PC-3 (cell line): ENCODE data around the gene RPL39L. TPM values are rescaled to one million over a fixed set of nuclear protein-coding genes. Genes with fewer than 3 reads are reported as not detected.
A peak's percentile ranks its signal among the peaks of the same experiment; 100 is the strongest.

ENCODE experiments used
- ATAC-seq: fragments of 200-7000 bp; cut with Tn5 transposase; 2 replicates; pipeline ENCODE4 v1.9.1; 2020; ENCODE audit warnings: mild to moderate bottlenecking, moderate library complexity
- BruUV-seq: library from RNA; stranded (reverse); fragments of 400-500 nt; replicated peaks from 2 replicates; lab custom pipeline; 2021; lab: Mats Ljungman, UMichigan
- CTCF ChIA-PET: fragments of 300-600 bp; sonication (Branson Sonifier 250); formaldehyde crosslinking; loops from one replicate; lab custom pipeline; 2022; ENCODE audit warnings: antibody characterized with exemption; lab: Charles Lee
- POLR2A ChIA-PET: fragments of 300-600 bp; sonication (Branson Sonifier 250); formaldehyde crosslinking; loops from one replicate; lab custom pipeline; 2022; ENCODE audit warnings: antibody characterized with exemption; ENCODE audit not compliant: unreplicated experiment; lab: Charles Lee
- DNase-seq: peaks from one replicate; pipeline ENCODE4 v3.0.0-alpha.2; 2015
- H2AFZ ChIP-seq: fragments of 300-600 bp; sonication (generic); 2 replicates; pipeline ENCODE4 v1.6.0; 2016; ENCODE audit warnings: antibody characterized with exemption, low read length
- H3F3A ChIP-seq: fragments of 300-600 bp; sonication (generic); one replicate; pipeline ENCODE4 v1.6.0; 2017; ENCODE audit warnings: antibody characterized with exemption, low read length, control low read depth, mild to moderate bottlenecking; ENCODE audit not compliant: unreplicated experiment
- H3K27ac ChIP-seq: fragments of 300-600 bp; sonication (generic); 2 replicates; pipeline ENCODE4 v1.5.1; 2016; ENCODE audit warnings: mild to moderate bottlenecking, low read length
- H3K27me3 ChIP-seq: fragments of 300-600 bp; sonication (generic); 2 replicates; pipeline ENCODE4 v1.6.1; 2016; ENCODE audit warnings: low read length, mixed read lengths
- H3K36me3 ChIP-seq: fragments of 300-600 bp; sonication (generic); 2 replicates; pipeline ENCODE4 v1.6.1; 2016; ENCODE audit warnings: low read depth, mixed run types, low read length, mixed read lengths
- H3K4me1 ChIP-seq: fragments of 300-600 bp; sonication (generic); 2 replicates; pipeline ENCODE4 v1.5.1; 2016; ENCODE audit warnings: low read length; ENCODE audit not compliant: insufficient read depth
- H3K4me2 ChIP-seq: fragments of 300-600 bp; sonication (generic); 2 replicates; pipeline ENCODE4 v1.6.0; 2016; ENCODE audit warnings: low read length
- H3K4me3 ChIP-seq: fragments of 300-600 bp; sonication (generic); 2 replicates; pipeline ENCODE4 v1.5.1; 2016; ENCODE audit warnings: mild to moderate bottlenecking, low read length, mixed read lengths
- H3K79me2 ChIP-seq: fragments of 300-600 bp; sonication (generic); 2 replicates; pipeline ENCODE4 v1.6.1; 2017; ENCODE audit warnings: low read length, mixed read lengths
- H3K9ac ChIP-seq: fragments of 300-600 bp; sonication (generic); 2 replicates; pipeline ENCODE4 v1.6.0; 2016; ENCODE audit warnings: mild to moderate bottlenecking, low read length
- H3K9me2 ChIP-seq: fragments of 300-600 bp; sonication (generic); replicated peaks from 2 replicates; pipeline ENCODE4 v1.6.1; 2016; ENCODE audit warnings: mixed run types, low read length, mixed read lengths
- H3K9me3 ChIP-seq: fragments of 300-600 bp; sonication (generic); 2 replicates; pipeline ENCODE4 v1.6.1; 2016; ENCODE audit warnings: low read length, mixed read lengths
- H4K20me1 ChIP-seq: fragments of 300-600 bp; sonication (generic); 2 replicates; pipeline ENCODE4 v1.6.1; 2016; ENCODE audit warnings: low read length, mixed read lengths
- CTCF ChIP-seq: fragments of 300-600 bp; sonication (generic); conservative IDR thresholded peaks from 2 replicates; pipeline ENCODE4 v1.5.1; 2017; ENCODE audit warnings: antibody characterized with exemption, low read depth, mild to moderate bottlenecking, low read length
- EZH2 ChIP-seq: fragments of 300-600 bp; sonication (generic); IDR thresholded peaks from one replicate; pipeline ENCODE4 v1.6.1; 2017; ENCODE audit warnings: antibody characterized with exemption, mild to moderate bottlenecking, low read length; ENCODE audit not compliant: unreplicated experiment
- EZH2phosphoT487 ChIP-seq: fragments of 300-600 bp; sonication (generic); IDR thresholded peaks from 2 replicates; pipeline ENCODE4 v1.6.1; 2018; ENCODE audit warnings: mild to moderate bottlenecking, antibody characterized with exemption, low read length, borderline replicate concordance
- intact Hi-C: fragments of 100-400 bp; cut with micrococcal nuclease; formaldehyde crosslinking; loops from 2 replicates; pipeline ENCODE4 v1.9.0; 2023
- total RNA-seq: library from RNA; depleted of rRNA; stranded (reverse); fragments of >200 nt; gene quantifications from 2 replicates; pipeline ENCODE4 v1.2.3, GENCODE V29; 2014

The RPL39L gene
- total RNA-seq, 1 experiment from 2014 or later: 175 TPM

GRCh38 chr3:187186801-187187421 is 47.6 kb upstream of the RPL39L start:
- intact Hi-C loops: no loop called here
- H3K9ac ChIP-seq: no peak overlapping the region
- ChIA-PET CTCF (interaction anchor here (0.9 kb wide), 1 partner anchor 33 kb away, joined by 7 read pairs; no protein-coding TSS in a partner anchor), POLR2A (no interaction called here)
- BruUV-seq: no TSS peak
- H3K27ac ChIP-seq: peak overlapping the region; percentile 83
- H3F3A ChIP-seq: peaks cover 10% of the 10 kb centered on the region
- ATAC-seq (peak; percentile 85), DNase-seq (peak; percentile 92)
- H3K4me2 ChIP-seq: peak overlapping the region; percentile 50
- no peaks in the 10 kb centered on the region for H3K9me3 ChIP-seq
- no peaks in the 10 kb centered on the region for H3K9me2 ChIP-seq
- H2AFZ ChIP-seq: peak overlapping the region; percentile 43
- peaks cover 35% of the 10 kb centered on the region for H3K4me1 ChIP-seq
- peak overlapping the region; percentile 30 for H3K4me3 ChIP-seq
- no peaks in the 10 kb centered on the region for H4K20me1 ChIP-seq
- no peaks in the 10 kb centered on the region for H3K36me3 ChIP-seq
- no peaks in the 10 kb centered on the region for H3K27me3 ChIP-seq
- TF ChIP-seq EZH2 (no peak), EZH2phosphoT487 (no peak), CTCF (no peak)
- no peaks in the 10 kb centered on the region for H3K79me2 ChIP-seq

- Histone ChIP-seq H3K9ac (no peak overlapping the region), H3K9me3 (no peaks in the 10 kb centered on the region), H3F3A (peaks cover 10% of the 10 kb centered on the region), H3K27ac (peak overlapping the region; percentile 83), H3K9me2 (no peaks in the 10 kb centered on the region), H3K4me3 (no peak overlapping the region), H3K4me2 (peak overlapping the region; percentile 50), H2AFZ (no peak overlapping the region), H3K79me2 (no peaks in the 10 kb centered on the region), H3K4me1 (peaks cover 35% of the 10 kb centered on the region), H3K36me3 (no peaks in the 10 kb centered on the region), H4K20me1 (no peaks in the 10 kb centered on the region), H3K27me3 (no peaks in the 10 kb centered on the region)
- no TSS peak for BruUV-seq
- ATAC-seq (no peak; the same call in 1 of the 2 replicates), DNase-seq (no peak)
- POLR2A ChIA-PET: no interaction called here
- intact Hi-C loops: no loop called here
- TF ChIP-seq EZH2: no peak
- TF ChIP-seq CTCF: no peak
- TF ChIP-seq EZH2phosphoT487: no peak
- CTCF ChIA-PET: interaction anchor here (0.9 kb wide), 1 partner anchor 34 kb away, joined by 7 read pairs; no protein-coding TSS in a partner anchor
Measured at GRCh38 chr3:187186375-187186774, 47.1 kb upstream of the RPL39L start.

GRCh38 chr3:187185759-187186158 is 46.5 kb upstream of the RPL39L start:
- H3K9me2 ChIP-seq: no peaks in the 10 kb centered on the region
- peaks cover 35% of the 10 kb centered on the region for H3K4me1 ChIP-seq
- TF ChIP-seq EZH2 (no peak), EZH2phosphoT487 (no peak), CTCF (no peak)
- intact Hi-C loops: no loop called here
- H3K4me3 ChIP-seq: no peak overlapping the region
- no peaks in the 10 kb centered on the region for H3K9me3 ChIP-seq
- H3K27me3 ChIP-seq: no peaks in the 10 kb centered on the region
- H3K36me3 ChIP-seq: no peaks in the 10 kb centered on the region
- BruUV-seq: no TSS peak
- H2AFZ ChIP-seq: no peak overlapping the region
- H3K9ac ChIP-seq: no peak overlapping the region
- CTCF ChIA-PET: no interaction called here
- no peak overlapping the region for H3K27ac ChIP-seq
- H3K79me2 ChIP-seq: no peaks in the 10 kb centered on the region
- H4K20me1 ChIP-seq: no peaks in the 10 kb centered on the region
- H3K4me2 ChIP-seq: no peak overlapping the region
- peaks cover 10% of the 10 kb centered on the region for H3F3A ChIP-seq
- no peak for ATAC-seq
- no peak for DNase-seq
- POLR2A ChIA-PET: no interaction called here
